ENCODE data around the gene PHYKPL.
"Not testable (repeated sequence)": the region's sequence is repeated elsewhere in the genome, so short reads cannot be mapped to it uniquely, and the experiment has no call there.

Gene PHYKPL

DNA sequence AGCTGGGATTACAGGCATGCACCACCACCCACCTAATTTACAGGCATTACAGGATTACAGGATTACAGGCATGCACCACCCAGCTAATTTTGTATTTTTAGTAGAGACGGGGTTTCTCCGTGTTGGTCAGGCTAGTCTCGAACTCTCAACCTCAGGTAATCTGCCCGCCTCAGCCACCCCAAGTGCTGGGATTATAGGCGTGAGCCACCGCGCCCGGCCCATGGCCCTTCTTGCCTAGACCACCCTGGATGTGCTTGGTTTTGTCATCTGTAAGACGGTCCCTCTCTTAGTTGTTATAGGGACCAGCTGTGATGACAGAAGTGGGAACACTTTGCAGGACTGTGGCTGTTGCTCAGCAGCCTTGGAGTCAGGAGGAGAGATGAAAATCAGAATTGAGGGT, 3.5 kb upstream of the PHYKPL start:
- FAIRE-seq: no peak

DNA sequence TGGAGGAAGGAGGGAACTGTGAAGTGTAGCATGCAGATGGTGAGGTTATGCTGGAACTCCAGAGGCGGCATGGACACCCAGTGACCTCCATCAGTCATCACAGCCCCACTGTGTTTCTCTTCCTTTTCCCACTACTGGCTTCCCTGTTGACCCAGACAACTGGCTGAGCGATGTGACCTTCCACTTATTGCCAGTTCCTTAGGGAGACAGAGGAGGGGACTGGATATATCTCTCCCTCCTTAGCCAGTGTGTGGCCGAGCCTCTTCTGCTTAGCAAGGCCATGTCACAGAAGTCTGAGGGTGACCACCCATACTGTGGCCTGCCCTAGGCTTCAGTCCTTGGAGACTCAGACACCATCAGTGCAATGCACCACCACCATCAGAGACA, 3.0 kb upstream of the PHYKPL start:
- TF ChIP-seq PAX5 (IDR thresholded peaks at IDR 0.05; ENCODE audit: insufficient read depth, low read length, severe bottlenecking): no peak
- TF ChIP-seq POLR2A (IDR thresholded peaks at IDR 0.05; ENCODE audit: low read depth, low read length): no peak
- TF ChIP-seq POU2F2 (IDR thresholded peaks at IDR 0.05; ENCODE audit: low read depth, low read length): no peak
- no peak for TF ChIP-seq SPI1 (IDR thresholded peaks at IDR 0.05; ENCODE audit: low read depth, low read length)
- TF ChIP-seq POLR2AphosphoS5 (IDR thresholded peaks at IDR 0.05; ENCODE audit: low read depth, low read length): no peak
- TF ChIP-seq TAF1 (IDR thresholded peaks at IDR 0.05; ENCODE audit: low read depth, low read length): no peak
- DNase-seq (ENCODE audit: insufficient read length, low spot score) (no peak), FAIRE-seq (no peak)

More for the DNA sequence above, 3.5 kb upstream of the PHYKPL start:
- no peak for TF ChIP-seq SPI1 (IDR thresholded peaks at IDR 0.05; ENCODE audit: low read depth, low read length)
- TF ChIP-seq POU2F2 (IDR thresholded peaks at IDR 0.05; ENCODE audit: low read depth, low read length): no peak
- no peak for DNase-seq (ENCODE audit: insufficient read length, low spot score)

DNA sequence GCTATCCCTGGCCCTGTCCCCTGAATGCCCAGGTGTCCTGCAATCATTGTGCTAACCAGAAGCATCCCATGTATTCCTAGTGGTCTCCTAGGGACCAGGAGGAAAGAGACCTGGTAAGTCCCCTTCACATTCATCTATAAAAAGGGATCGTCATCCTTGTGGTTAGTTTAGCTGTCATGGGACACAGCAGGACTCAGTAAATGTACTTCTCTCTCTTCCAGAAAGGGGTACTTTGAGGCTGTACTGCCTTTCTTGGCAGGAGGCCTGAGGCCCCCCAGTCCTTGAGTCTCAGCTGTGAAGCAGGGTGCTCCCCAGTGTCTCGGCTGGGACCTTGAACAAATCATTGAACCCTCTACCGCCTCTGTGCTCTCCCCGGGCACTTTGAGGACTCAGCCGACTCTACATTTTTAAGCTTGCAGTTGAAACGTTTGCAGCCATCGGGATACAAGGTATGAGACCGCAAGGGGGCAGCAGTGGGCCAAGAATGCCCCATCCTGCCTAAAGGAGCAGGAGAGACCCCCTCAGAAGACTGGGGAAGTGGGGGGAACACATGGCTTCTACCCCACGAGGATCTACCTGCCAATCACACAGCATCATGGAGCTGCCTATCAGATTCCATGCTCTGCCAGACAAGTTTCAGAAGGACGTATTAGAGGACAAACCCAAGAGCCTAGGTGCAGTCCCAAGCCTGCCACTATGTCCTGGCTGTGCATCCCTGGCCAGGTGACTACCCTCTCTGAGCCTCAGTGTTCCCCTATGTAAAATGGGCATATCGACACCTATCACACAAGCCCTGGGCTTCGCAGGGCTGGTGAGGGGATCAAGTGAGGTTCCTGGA, 2.4 kb upstream of the PHYKPL start:
- no peak for TF ChIP-seq SPI1 (IDR thresholded peaks at IDR 0.05; ENCODE audit: low read depth, low read length)
- TF ChIP-seq TAF1 (IDR thresholded peaks at IDR 0.05; ENCODE audit: low read depth, low read length): no peak
- no peak for TF ChIP-seq PAX5 (IDR thresholded peaks at IDR 0.05; ENCODE audit: insufficient read depth, low read length, severe bottlenecking)
- DNase-seq (ENCODE audit: insufficient read length, low spot score) (no peak), FAIRE-seq (peak; percentile 82)

DNA sequence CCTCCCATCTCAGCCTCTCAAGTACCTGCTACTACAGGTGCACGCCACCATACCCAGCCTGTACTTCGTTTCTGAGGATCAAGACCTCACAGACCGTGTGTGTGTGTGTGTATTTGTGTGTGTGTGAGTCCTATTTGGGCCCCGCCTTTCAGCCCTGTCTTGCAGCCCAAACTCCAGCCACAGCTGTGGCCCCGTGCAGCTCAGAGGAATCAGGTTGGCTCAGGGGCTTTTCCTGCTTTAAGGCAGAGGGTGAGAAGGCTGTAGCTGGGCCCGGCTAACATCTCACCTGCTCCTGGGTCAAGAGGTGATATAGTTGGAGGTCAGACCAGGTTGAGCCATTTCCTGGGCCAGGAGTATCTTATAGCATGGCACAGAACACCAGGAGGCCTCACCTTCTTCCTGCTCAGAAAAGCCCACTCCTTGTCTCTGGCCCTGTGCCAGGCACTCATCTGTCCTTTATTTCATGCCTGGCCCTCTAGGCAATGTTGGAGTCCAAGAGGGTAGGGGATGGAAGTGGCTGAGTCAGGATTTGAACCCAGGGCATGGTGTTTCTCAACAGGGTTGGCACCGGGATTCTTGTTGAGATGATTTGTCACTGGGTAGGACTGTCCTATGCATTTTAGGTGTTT, 1.6 kb upstream of the PHYKPL start:
- DNase-seq (ENCODE audit: insufficient read length, low spot score) (no peak), FAIRE-seq (no peak)
- no peak for TF ChIP-seq PAX5 (IDR thresholded peaks at IDR 0.05; ENCODE audit: insufficient read depth, low read length, severe bottlenecking)
- TF ChIP-seq POLR2A (IDR thresholded peaks at IDR 0.05; ENCODE audit: low read depth, low read length): no peak
- no peak for TF ChIP-seq POU2F2 (IDR thresholded peaks at IDR 0.05; ENCODE audit: low read depth, low read length)
- no peak for TF ChIP-seq SPI1 (IDR thresholded peaks at IDR 0.05; ENCODE audit: low read depth, low read length)
- TF ChIP-seq POLR2AphosphoS5 (IDR thresholded peaks at IDR 0.05; ENCODE audit: low read depth, low read length): no peak
- TF ChIP-seq TAF1 (IDR thresholded peaks at IDR 0.05; ENCODE audit: low read depth, low read length): no peak

DNA sequence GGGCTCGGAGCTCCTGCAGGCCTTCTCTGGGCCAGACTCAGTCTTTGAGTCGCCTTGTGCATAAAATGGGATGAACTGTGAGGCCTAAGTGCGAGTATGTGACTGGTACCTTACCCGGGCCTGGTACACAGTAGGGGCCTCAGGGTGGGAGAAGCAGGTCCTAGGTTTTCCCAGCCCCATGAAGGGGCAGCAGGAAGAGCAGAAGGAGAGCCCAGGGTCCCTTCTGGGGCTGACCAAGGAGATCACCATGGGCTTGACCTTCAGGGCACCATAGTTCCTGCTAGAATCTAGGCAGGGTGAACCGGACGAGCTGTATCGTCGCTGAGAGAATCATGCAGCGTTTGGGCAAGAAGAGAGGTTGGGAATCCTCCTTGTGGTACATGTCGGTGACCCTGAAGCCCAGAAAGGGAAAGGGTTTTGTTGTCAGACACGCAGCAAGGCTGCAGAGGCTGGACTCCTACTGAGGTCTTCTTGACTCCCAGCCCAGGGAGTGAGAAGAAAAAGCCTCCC, 373 bp upstream of the PHYKPL start:
- TF ChIP-seq POLR2AphosphoS5 (IDR thresholded peaks at IDR 0.05; ENCODE audit: low read depth, low read length) (no peak), PAX5 (IDR thresholded peaks at IDR 0.05; ENCODE audit: insufficient read depth, low read length, severe bottlenecking) (no peak), POLR2A (IDR thresholded peaks at IDR 0.05; ENCODE audit: low read depth, low read length) (no peak), TAF1 (IDR thresholded peaks at IDR 0.05; ENCODE audit: low read depth, low read length) (no peak), SPI1 (IDR thresholded peaks at IDR 0.05; ENCODE audit: low read depth, low read length) (no peak)
- FAIRE-seq (no peak), DNase-seq (ENCODE audit: insufficient read length, low spot score) (no peak)

DNA sequence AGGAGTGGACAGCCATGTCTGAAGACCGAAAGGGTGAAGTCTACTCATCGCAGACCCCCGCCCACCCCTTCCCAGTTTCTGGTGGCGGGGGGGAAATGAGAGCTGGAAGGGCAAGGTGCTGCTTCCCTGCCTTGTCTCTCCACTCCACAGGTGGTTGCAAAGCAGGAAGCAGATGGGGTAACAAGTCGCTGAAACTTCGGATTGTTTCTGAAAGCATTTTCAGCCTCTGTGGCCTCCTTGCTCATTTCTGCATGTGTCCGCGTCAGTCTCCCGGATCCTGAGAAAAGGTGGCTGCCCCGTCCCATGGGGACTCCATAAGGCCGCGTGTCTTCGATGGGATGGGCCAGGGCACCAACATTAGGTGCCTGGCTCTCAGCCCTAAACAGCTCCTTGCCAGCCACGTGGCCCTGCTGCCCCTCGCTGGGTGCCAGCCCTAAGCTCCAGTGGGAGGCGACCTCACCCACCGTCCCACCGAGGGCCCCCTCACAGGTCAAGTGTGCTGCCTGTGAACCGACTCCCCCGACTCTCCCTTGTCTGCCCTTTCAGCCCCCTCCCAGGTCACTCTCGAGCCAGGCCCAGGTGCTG, 971 bp downstream of the PHYKPL start:
- no peak for FAIRE-seq

DNA sequence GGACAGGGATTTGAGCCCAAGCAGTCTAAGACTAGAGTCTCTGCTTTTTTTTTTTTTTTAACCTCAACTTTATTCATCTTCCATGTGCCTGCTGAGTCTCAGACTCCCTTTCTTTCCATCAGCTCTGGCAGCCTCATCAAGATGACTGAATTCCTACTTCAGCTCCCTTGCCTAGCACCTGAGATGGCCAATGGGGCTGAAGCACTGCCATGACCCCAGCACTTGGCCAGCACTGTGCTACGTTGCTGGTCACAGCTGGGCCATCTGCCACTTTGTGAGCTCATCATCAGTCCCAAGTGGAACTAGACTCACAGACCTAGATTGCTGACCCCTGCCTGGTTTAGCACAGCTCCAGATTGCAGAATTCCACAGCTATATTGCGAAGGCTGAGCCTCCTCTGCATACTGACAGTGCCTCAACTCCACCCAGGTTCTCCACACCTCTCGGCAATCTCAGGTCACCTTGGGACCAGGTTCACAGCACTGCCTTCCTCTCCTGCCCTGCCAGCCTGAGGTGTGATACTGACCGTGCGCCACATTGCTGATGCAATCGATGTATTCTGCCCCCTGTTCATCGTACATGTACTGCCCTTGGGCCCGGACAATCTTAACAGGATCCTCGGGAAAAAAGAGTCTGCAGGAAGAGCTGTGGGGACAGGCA, 1.6 kb downstream of the PHYKPL start:
- TF ChIP-seq PAX5 (IDR thresholded peaks at IDR 0.05; ENCODE audit: insufficient read depth, low read length, severe bottlenecking) (no peak), SPI1 (IDR thresholded peaks at IDR 0.05; ENCODE audit: low read depth, low read length) (no peak)
- no peak for DNase-seq (ENCODE audit: insufficient read length, low spot score)
- FAIRE-seq: peak; percentile 40

More for the DNA sequence above, 971 bp downstream of the PHYKPL start:
- DNase-seq (ENCODE audit: insufficient read length, low spot score): no peak
- TF ChIP-seq PAX5 (IDR thresholded peaks at IDR 0.05; ENCODE audit: insufficient read depth, low read length, severe bottlenecking) (no peak), SPI1 (IDR thresholded peaks at IDR 0.05; ENCODE audit: low read depth, low read length) (no peak), POLR2AphosphoS5 (IDR thresholded peaks at IDR 0.05; ENCODE audit: low read depth, low read length) (no peak), POLR2A (IDR thresholded peaks at IDR 0.05; ENCODE audit: low read depth, low read length) (no peak), POU2F2 (IDR thresholded peaks at IDR 0.05; ENCODE audit: low read depth, low read length) (no peak), TAF1 (IDR thresholded peaks at IDR 0.05; ENCODE audit: low read depth, low read length) (no peak)

DNA sequence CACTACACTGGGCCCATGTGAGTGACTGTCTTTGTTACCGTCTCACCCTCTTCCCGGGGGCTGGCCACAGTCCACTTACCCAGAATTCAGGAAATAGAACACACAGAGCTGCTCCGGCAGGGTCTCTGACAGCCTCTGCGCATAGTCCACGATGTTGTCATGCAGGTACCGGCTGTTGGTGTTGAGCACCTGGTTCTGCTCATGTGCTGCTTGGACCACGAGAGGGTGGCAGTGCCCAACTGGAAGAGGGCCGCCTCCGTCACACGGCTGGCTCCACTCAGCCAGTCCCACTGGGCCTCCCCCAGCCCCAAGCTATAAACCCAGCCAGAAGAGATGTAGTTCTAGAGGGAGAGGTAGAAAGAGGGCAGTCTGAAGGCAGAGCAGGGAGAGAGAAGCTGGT, 2.7 kb downstream of the PHYKPL start:
- DNase-seq (ENCODE audit: insufficient read length, low spot score) (no peak), FAIRE-seq (no peak)
- no peak for TF ChIP-seq SPI1 (IDR thresholded peaks at IDR 0.05; ENCODE audit: low read depth, low read length)
- no peak for TF ChIP-seq PAX5 (IDR thresholded peaks at IDR 0.05; ENCODE audit: insufficient read depth, low read length, severe bottlenecking)

DNA sequence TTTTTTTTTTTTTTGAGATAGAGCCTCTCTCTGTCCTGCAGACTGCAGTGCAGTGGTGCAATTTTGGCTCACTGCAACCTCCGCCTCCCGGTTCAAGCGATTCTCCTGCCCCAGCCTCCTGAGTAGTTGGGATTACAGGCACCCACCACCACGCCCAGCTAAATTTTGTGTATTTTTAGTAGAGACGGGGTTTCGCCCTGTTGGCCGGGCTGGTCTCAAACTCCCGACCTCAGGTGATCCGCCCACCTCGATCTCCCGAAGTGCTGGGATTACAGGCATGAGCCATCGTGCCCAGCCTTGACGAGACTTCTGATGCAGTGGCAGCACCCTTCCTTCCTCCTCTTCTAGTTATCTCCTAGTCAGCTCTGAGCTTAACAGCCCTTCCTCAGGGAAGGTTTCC, 3.5 kb downstream of the PHYKPL start:
- not testable (repeated sequence) for DNase-seq (ENCODE audit: insufficient read length, low spot score); FAIRE-seq

DNA sequence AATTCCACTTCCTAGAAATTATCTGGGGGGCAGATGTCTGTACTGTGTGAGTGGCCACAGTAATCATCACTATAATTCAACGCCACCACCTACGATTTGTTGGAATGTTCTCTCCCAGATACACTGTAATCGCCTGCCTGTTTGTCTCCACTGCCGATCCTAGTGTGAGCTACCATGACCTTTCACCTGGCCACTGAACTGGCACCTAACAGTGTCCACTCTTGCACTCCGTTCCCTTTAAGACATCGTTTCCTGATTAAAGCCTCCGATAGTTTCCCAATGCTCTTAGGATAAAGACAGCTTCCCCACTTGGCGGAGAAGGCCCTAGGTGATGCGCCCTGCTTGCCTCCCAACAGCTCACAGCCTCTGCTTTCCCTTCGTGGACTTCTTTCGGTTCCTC, 4.0 kb downstream of the PHYKPL start:
- no peak for TF ChIP-seq POLR2AphosphoS5 (IDR thresholded peaks at IDR 0.05; ENCODE audit: low read depth, low read length)
- no peak for TF ChIP-seq SPI1 (IDR thresholded peaks at IDR 0.05; ENCODE audit: low read depth, low read length)
- TF ChIP-seq POU2F2 (IDR thresholded peaks at IDR 0.05; ENCODE audit: low read depth, low read length): no peak
- FAIRE-seq: no peak
- DNase-seq (ENCODE audit: insufficient read length, low spot score): no peak

All from GM12891 (cell line).